GM03348 (cell line): Measurements from ENCODE around the gene GRIPAP1.

Experiments
- DNase-seq: peaks from one replicate; pipeline ENCODE4 v3.0.0; 2012; ENCODE audit warnings: low spot score

Gene GRIPAP1

GRCh38 chrX:48923771-48924170, 78.3 kb downstream of the GRIPAP1 start:
- no peak for DNase-seq
